ENCODE data around the gene SOAT1.

The SOAT1 gene

DNA sequence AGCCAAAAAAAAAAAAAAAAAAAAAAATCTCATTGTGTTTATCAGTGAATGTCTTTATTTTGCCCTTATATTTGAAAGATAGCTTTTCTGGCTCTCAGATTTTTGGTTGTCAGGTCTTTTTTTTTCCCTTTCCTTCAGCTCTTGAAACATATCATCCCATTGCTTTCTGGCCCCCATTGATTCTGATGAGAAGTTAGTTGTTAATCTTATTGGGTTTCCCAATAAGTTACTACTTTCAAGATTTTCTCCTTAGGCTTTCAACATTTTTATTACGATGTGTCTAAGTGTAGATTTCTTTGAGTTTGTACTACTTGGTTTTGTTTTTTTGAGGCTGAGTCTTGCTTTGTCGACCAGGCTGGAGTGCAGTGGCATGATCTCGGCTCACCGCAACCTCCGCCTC, 14.7 kb upstream of the SOAT1 start:
- Histone ChIP-seq H3K9me2 (replicated peaks; ENCODE audit: insufficient read depth, low read length) (no peaks in the 10 kb centered on the region), H3K36me3 (ENCODE audit: low read length) (no peaks in the 10 kb centered on the region), H2AFZ (ENCODE audit: low read depth, low read length, severe bottlenecking) (no peak overlapping the region), H3K4me2 (ENCODE audit: low read depth, low read length, poor library complexity, severe bottlenecking) (no peak overlapping the region), H3K79me2 (ENCODE audit: insufficient read depth, low read length) (no peaks in the 10 kb centered on the region), H3K27me3 (ENCODE audit: low read length) (no peaks in the 10 kb centered on the region), H3F3A (ENCODE audit: insufficient read depth) (no peaks in the 10 kb centered on the region), H3K9ac (ENCODE audit: low read length) (no peak overlapping the region), H3K9me3 (ENCODE audit: insufficient read depth, low read length) (no peaks in the 10 kb centered on the region), H3K27ac (ENCODE audit: low read depth, low read length) (no peak overlapping the region), H4K20me1 (ENCODE audit: low read depth, low read length) (no peaks in the 10 kb centered on the region), H3K4me3 (ENCODE audit: insufficient read depth, low read length, poor library complexity, severe bottlenecking) (no peak overlapping the region)
- TF ChIP-seq, protein P1, sequence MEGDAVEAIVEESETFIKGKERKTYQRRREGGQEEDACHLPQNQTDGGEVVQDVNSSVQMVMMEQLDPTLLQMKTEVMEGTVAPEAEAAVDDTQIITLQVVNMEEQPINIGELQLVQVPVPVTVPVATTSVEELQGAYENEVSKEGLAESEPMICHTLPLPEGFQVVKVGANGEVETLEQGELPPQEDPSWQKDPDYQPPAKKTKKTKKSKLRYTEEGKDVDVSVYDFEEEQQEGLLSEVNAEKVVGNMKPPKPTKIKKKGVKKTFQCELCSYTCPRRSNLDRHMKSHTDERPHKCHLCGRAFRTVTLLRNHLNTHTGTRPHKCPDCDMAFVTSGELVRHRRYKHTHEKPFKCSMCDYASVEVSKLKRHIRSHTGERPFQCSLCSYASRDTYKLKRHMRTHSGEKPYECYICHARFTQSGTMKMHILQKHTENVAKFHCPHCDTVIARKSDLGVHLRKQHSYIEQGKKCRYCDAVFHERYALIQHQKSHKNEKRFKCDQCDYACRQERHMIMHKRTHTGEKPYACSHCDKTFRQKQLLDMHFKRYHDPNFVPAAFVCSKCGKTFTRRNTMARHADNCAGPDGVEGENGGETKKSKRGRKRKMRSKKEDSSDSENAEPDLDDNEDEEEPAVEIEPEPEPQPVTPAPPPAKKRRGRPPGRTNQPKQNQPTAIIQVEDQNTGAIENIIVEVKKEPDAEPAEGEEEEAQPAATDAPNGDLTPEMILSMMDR (IDR thresholded peaks at IDR 0.05; ENCODE audit: insufficient read depth, low read length, poor library complexity, severe bottlenecking): no peak
- TF ChIP-seq EZH2phosphoT487 (conservative IDR thresholded peaks at IDR 0.05; ENCODE audit: low read length): no peak

DNA sequence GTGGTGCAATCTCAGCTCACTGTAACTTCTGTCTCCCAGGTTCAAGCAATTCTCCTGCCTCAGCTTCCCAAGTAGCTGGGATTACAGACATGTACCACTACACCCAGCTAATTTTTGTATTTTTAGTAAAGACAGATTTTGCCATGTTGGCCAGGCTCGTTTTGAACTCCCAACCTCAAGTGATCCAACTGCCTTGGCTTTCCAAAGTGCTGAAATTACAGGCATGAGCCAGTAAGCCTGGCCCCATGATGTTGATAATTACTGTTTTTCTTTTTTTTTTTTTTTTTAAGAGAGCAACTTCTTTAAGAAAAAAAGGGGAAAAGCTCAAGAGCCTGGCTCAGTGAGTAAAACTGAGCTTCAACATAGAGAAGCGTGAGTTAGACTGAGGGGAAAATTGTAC, 9.6 kb upstream of the SOAT1 start:
- no peaks in the 10 kb centered on the region for H3K27me3 ChIP-seq (ENCODE audit: low read length)
- no peaks in the 10 kb centered on the region for H4K20me1 ChIP-seq (ENCODE audit: low read depth, low read length)
- H2AFZ ChIP-seq (ENCODE audit: low read depth, low read length, severe bottlenecking): no peak overlapping the region
- no peak overlapping the region for H3K9ac ChIP-seq (ENCODE audit: low read length)
- H3F3A ChIP-seq (ENCODE audit: insufficient read depth): no peaks in the 10 kb centered on the region
- H3K36me3 ChIP-seq (ENCODE audit: low read length): no peaks in the 10 kb centered on the region
- H3K4me2 ChIP-seq (ENCODE audit: low read depth, low read length, poor library complexity, severe bottlenecking): no peak overlapping the region
- H3K4me3 ChIP-seq (ENCODE audit: insufficient read depth, low read length, poor library complexity, severe bottlenecking): no peak overlapping the region
- no peak overlapping the region for H3K27ac ChIP-seq (ENCODE audit: low read depth, low read length)
- H3K79me2 ChIP-seq (ENCODE audit: insufficient read depth, low read length): no peaks in the 10 kb centered on the region
- H3K9me3 ChIP-seq (ENCODE audit: insufficient read depth, low read length): no peaks in the 10 kb centered on the region
- H3K9me2 ChIP-seq (replicated peaks; ENCODE audit: insufficient read depth, low read length): no peaks in the 10 kb centered on the region
- TF ChIP-seq, protein P1 (IDR thresholded peaks at IDR 0.05; ENCODE audit: insufficient read depth, low read length, poor library complexity, severe bottlenecking): no peak
- TF ChIP-seq EZH2phosphoT487 (conservative IDR thresholded peaks at IDR 0.05; ENCODE audit: low read length): no peak

DNA sequence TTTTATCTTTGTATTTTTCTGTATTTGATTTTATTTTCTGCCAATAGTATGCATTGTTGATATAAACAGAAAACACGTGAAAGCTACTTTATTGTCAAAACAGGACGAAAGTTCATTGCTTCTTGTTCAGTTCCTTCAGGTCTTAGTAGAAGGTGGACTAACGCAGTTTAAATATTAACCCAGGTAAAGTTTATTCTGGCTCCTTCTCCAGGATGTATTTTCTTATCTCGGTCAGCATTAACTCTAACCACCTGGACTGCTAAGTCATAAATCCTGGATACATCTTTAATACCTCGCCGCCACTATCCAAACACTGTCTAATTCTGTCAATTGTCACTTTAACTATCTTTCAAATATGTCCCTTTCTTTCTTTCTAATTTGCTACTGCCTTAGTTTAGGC, 5.7 kb upstream of the SOAT1 start:
- no peak overlapping the region for H3K9ac ChIP-seq (ENCODE audit: low read length)
- TF ChIP-seq, protein P1 (IDR thresholded peaks at IDR 0.05; ENCODE audit: insufficient read depth, low read length, poor library complexity, severe bottlenecking): no peak
- TF ChIP-seq EZH2phosphoT487 (conservative IDR thresholded peaks at IDR 0.05; ENCODE audit: low read length): no peak
- no peaks in the 10 kb centered on the region for H3K9me2 ChIP-seq (replicated peaks; ENCODE audit: insufficient read depth, low read length)
- H2AFZ ChIP-seq (ENCODE audit: low read depth, low read length, severe bottlenecking): no peak overlapping the region
- H3K79me2 ChIP-seq (ENCODE audit: insufficient read depth, low read length): no peaks in the 10 kb centered on the region
- no peak overlapping the region for H3K4me2 ChIP-seq (ENCODE audit: low read depth, low read length, poor library complexity, severe bottlenecking)
- H3K27ac ChIP-seq (ENCODE audit: low read depth, low read length): no peak overlapping the region
- H3K36me3 ChIP-seq (ENCODE audit: low read length): no peaks in the 10 kb centered on the region
- no peaks in the 10 kb centered on the region for H4K20me1 ChIP-seq (ENCODE audit: low read depth, low read length)
- H3K27me3 ChIP-seq (ENCODE audit: low read length): no peaks in the 10 kb centered on the region
- no peak overlapping the region for H3K4me3 ChIP-seq (ENCODE audit: insufficient read depth, low read length, poor library complexity, severe bottlenecking)
- no peaks in the 10 kb centered on the region for H3F3A ChIP-seq (ENCODE audit: insufficient read depth)
- no peaks in the 10 kb centered on the region for H3K9me3 ChIP-seq (ENCODE audit: insufficient read depth, low read length)

All from SU-DHL-6 (cell line).